H1 (cell line): Measurements from ENCODE around the gene RBM19.

Experiments
- EP300 ChIP-seq, 2 experiments: IDR thresholded peaks; 1 replicate in 1 of 2; 2 replicates in 1 of 2; pipeline ENCODE4 v1.6.1; 2011 to 2012; ENCODE audit warnings: low read depth in 2 of 2, low read length in 2 of 2, mild to moderate bottlenecking in 2 of 2, borderline replicate concordance in 1 of 2, inconsistent platforms in 1 of 2, moderate library complexity in 1 of 2
- EZH2 ChIP-seq: fragments of 200-600 bp; sonication (generic); IDR thresholded peaks from 2 replicates; pipeline ENCODE4 v1.7.1; 2012; ENCODE audit warnings: low read depth, mild to moderate bottlenecking, moderate library complexity, low read length, inconsistent platforms; ENCODE audit not compliant: severe bottlenecking
- JUND ChIP-seq: IDR thresholded peaks from 2 replicates; pipeline ENCODE4 v1.6.1; 2011; ENCODE audit warnings: mild to moderate bottlenecking, improper control_type of control experiment, low read length
- POLR2A ChIP-seq, 2 experiments: IDR thresholded peaks; 1 replicate in 1 of 2; 2 replicates in 1 of 2; pipeline ENCODE4 v1.6.1; 2011; ENCODE audit warnings: low read depth in 2 of 2, low read length in 2 of 2, mild to moderate bottlenecking in 2 of 2; ENCODE audit errors: control extremely low read depth in 1 of 2
- POLR2AphosphoS5 ChIP-seq: IDR thresholded peaks from 2 replicates; pipeline ENCODE4 v1.6.1; 2011; ENCODE audit warnings: low read depth, low read length
- TAF1 ChIP-seq: IDR thresholded peaks from 2 replicates; pipeline ENCODE4 v1.6.1; 2011; ENCODE audit warnings: mild to moderate bottlenecking, low read depth, low read length
- TF ChIP-seq, protein P1 (sequence below), 3 experiments: IDR thresholded peaks; 1 replicate in 2 of 3; 2 replicates in 1 of 3; pipeline versions ENCODE4 v1.5.1 to v1.6.1; 2011; ENCODE audit warnings: low read length in 3 of 3, mild to moderate bottlenecking in 3 of 3, inconsistent platforms in 2 of 3, low read depth in 1 of 3, moderate library complexity in 1 of 3; ENCODE audit not compliant: insufficient read depth in 1 of 3; ENCODE audit errors: control extremely low read depth in 1 of 3
- TF ChIP-seq, protein P2 (sequence below): IDR thresholded peaks from 2 replicates; pipeline ENCODE4 v1.6.1; 2012; ENCODE audit warnings: inconsistent platforms
- TF ChIP-seq, protein P3 (sequence below): fragments of 300-600 bp; sonication (generic); IDR thresholded peaks from 2 replicates; pipeline ENCODE4 v1.7.1; 2012; ENCODE audit warnings: low read length, moderate library complexity, mild to moderate bottlenecking, inconsistent platforms; ENCODE audit not compliant: insufficient replicate concordance

DNA sequence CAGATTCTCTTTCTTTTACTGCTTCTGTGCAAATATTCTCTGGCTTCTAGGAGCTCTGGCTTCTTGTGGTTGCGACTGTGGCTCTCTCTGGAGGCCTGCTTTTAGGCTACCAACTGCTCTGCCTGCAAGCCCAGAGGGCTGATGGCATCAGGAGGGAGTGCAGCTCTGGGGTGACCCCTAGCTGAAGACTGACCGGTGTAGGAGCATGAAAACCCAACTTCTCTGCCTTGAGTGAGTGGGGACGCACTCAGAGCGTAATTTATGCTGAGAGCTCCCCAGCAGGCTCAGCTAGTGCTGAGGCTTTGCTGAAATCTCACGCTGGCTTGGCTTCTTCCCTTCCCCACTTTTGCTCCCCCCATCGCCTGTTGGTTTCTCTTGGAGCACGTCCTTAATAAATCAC is 29.9 kb upstream of the RBM19 start:
- TF ChIP-seq, protein P1, sequence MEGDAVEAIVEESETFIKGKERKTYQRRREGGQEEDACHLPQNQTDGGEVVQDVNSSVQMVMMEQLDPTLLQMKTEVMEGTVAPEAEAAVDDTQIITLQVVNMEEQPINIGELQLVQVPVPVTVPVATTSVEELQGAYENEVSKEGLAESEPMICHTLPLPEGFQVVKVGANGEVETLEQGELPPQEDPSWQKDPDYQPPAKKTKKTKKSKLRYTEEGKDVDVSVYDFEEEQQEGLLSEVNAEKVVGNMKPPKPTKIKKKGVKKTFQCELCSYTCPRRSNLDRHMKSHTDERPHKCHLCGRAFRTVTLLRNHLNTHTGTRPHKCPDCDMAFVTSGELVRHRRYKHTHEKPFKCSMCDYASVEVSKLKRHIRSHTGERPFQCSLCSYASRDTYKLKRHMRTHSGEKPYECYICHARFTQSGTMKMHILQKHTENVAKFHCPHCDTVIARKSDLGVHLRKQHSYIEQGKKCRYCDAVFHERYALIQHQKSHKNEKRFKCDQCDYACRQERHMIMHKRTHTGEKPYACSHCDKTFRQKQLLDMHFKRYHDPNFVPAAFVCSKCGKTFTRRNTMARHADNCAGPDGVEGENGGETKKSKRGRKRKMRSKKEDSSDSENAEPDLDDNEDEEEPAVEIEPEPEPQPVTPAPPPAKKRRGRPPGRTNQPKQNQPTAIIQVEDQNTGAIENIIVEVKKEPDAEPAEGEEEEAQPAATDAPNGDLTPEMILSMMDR (IDR thresholded peaks at IDR 0.05; ENCODE audit: control extremely low read depth in 1 of 3, insufficient read depth in 1 of 3, low read depth in 1 of 3, low read length in 3 of 3): peak; percentile 52 to 77 (median 64)
- TF ChIP-seq POLR2AphosphoS5: no peak
- TF ChIP-seq EZH2: no peak
- TF ChIP-seq JUND: no peak
- no peak for TF ChIP-seq TAF1
- TF ChIP-seq, protein P2, sequence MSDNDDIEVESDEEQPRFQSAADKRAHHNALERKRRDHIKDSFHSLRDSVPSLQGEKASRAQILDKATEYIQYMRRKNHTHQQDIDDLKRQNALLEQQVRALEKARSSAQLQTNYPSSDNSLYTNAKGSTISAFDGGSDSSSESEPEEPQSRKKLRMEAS: no peak
- no peak for TF ChIP-seq POLR2A (IDR thresholded peaks at IDR 0.05; ENCODE audit: control extremely low read depth in 1 of 2, low read depth in 2 of 2, low read length in 2 of 2)
- TF ChIP-seq, protein P3, sequence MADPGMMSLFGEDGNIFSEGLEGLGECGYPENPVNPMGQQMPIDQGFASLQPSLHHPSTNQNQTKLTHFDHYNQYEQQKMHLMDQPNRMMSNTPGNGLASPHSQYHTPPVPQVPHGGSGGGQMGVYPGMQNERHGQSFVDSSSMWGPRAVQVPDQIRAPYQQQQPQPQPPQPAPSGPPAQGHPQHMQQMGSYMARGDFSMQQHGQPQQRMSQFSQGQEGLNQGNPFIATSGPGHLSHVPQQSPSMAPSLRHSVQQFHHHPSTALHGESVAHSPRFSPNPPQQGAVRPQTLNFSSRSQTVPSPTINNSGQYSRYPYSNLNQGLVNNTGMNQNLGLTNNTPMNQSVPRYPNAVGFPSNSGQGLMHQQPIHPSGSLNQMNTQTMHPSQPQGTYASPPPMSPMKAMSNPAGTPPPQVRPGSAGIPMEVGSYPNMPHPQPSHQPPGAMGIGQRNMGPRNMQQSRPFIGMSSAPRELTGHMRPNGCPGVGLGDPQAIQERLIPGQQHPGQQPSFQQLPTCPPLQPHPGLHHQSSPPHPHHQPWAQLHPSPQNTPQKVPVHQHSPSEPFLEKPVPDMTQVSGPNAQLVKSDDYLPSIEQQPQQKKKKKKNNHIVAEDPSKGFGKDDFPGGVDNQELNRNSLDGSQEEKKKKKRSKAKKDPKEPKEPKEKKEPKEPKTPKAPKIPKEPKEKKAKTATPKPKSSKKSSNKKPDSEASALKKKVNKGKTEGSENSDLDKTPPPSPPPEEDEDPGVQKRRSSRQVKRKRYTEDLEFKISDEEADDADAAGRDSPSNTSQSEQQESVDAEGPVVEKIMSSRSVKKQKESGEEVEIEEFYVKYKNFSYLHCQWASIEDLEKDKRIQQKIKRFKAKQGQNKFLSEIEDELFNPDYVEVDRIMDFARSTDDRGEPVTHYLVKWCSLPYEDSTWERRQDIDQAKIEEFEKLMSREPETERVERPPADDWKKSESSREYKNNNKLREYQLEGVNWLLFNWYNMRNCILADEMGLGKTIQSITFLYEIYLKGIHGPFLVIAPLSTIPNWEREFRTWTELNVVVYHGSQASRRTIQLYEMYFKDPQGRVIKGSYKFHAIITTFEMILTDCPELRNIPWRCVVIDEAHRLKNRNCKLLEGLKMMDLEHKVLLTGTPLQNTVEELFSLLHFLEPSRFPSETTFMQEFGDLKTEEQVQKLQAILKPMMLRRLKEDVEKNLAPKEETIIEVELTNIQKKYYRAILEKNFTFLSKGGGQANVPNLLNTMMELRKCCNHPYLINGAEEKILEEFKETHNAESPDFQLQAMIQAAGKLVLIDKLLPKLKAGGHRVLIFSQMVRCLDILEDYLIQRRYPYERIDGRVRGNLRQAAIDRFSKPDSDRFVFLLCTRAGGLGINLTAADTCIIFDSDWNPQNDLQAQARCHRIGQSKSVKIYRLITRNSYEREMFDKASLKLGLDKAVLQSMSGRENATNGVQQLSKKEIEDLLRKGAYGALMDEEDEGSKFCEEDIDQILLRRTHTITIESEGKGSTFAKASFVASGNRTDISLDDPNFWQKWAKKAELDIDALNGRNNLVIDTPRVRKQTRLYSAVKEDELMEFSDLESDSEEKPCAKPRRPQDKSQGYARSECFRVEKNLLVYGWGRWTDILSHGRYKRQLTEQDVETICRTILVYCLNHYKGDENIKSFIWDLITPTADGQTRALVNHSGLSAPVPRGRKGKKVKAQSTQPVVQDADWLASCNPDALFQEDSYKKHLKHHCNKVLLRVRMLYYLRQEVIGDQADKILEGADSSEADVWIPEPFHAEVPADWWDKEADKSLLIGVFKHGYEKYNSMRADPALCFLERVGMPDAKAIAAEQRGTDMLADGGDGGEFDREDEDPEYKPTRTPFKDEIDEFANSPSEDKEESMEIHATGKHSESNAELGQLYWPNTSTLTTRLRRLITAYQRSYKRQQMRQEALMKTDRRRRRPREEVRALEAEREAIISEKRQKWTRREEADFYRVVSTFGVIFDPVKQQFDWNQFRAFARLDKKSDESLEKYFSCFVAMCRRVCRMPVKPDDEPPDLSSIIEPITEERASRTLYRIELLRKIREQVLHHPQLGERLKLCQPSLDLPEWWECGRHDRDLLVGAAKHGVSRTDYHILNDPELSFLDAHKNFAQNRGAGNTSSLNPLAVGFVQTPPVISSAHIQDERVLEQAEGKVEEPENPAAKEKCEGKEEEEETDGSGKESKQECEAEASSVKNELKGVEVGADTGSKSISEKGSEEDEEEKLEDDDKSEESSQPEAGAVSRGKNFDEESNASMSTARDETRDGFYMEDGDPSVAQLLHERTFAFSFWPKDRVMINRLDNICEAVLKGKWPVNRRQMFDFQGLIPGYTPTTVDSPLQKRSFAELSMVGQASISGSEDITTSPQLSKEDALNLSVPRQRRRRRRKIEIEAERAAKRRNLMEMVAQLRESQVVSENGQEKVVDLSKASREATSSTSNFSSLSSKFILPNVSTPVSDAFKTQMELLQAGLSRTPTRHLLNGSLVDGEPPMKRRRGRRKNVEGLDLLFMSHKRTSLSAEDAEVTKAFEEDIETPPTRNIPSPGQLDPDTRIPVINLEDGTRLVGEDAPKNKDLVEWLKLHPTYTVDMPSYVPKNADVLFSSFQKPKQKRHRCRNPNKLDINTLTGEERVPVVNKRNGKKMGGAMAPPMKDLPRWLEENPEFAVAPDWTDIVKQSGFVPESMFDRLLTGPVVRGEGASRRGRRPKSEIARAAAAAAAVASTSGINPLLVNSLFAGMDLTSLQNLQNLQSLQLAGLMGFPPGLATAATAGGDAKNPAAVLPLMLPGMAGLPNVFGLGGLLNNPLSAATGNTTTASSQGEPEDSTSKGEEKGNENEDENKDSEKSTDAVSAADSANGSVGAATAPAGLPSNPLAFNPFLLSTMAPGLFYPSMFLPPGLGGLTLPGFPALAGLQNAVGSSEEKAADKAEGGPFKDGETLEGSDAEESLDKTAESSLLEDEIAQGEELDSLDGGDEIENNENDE: no peak
- TF ChIP-seq EP300 (IDR thresholded peaks at IDR 0.05; ENCODE audit: borderline replicate concordance in 1 of 2, low read depth in 2 of 2, low read length in 2 of 2): no peak
